GM23338 (cell line): ENCODE data around the gene UBALD1. TPM values are rescaled to one million over a fixed set of nuclear protein-coding genes. Genes with fewer than 3 reads are reported as not detected.

Experiments used
- ATAC-seq: fragments of 200-7000 bp; cut with Tn5 transposase; 3 replicates; pipeline ENCODE4 v1.9.1; 2020
- DNase-seq: peaks from one replicate; pipeline ENCODE4 v3.0.0-alpha.2; 2015; ENCODE audit warnings: low spot score
- H2AFZ ChIP-seq: fragments of 200-600 bp; sonication (generic); 2 replicates; pipeline ENCODE4 v1.8.0; 2016; ENCODE audit warnings: antibody characterized with exemption, mild to moderate bottlenecking, moderate library complexity
- H3F3A ChIP-seq: fragments of 200-600 bp; sonication (generic); replicated peaks from 2 replicates; pipeline ENCODE4 v1.8.0; 2017; ENCODE audit warnings: antibody characterized with exemption, mixed run types, low read depth
- H3K27ac ChIP-seq: fragments of 200-600 bp; sonication (generic); 2 replicates; pipeline ENCODE4 v1.6.1; 2016; ENCODE audit warnings: low read depth
- H3K27me3 ChIP-seq: fragments of 200-600 bp; sonication (generic); 2 replicates; pipeline ENCODE4 v1.8.0; 2016; ENCODE audit warnings: mild to moderate bottlenecking, mixed run types, moderate library complexity; ENCODE audit not compliant: insufficient read depth
- H3K36me3 ChIP-seq: fragments of 200-600 bp; sonication (generic); 2 replicates; pipeline ENCODE4 v1.8.0; 2016; ENCODE audit warnings: mild to moderate bottlenecking; ENCODE audit not compliant: insufficient read depth
- H3K4me1 ChIP-seq: fragments of 200-600 bp; sonication (generic); 2 replicates; pipeline ENCODE4 v1.8.0; 2016; ENCODE audit warnings: mild to moderate bottlenecking, moderate library complexity; ENCODE audit not compliant: insufficient read depth
- H3K4me2 ChIP-seq: fragments of 200-600 bp; sonication (generic); 2 replicates; pipeline ENCODE4 v1.7.1; 2017; ENCODE audit warnings: mixed run types
- H3K4me3 ChIP-seq: fragments of 200-600 bp; sonication (generic); 2 replicates; pipeline ENCODE4 v1.6.1; 2016; ENCODE audit warnings: mixed run types
- H3K79me2 ChIP-seq: fragments of 200-600 bp; sonication (generic); replicated peaks from 2 replicates; pipeline ENCODE4 v1.8.0; 2017; ENCODE audit warnings: mild to moderate bottlenecking; ENCODE audit not compliant: insufficient read depth
- H3K9me2 ChIP-seq: fragments of 200-600 bp; sonication (generic); 2 replicates; pipeline ENCODE4 v1.8.0; 2017; ENCODE audit not compliant: insufficient read depth
- H4K20me1 ChIP-seq: fragments of 200-600 bp; sonication (generic); replicated peaks from 2 replicates; pipeline ENCODE4 v1.8.0; 2017; ENCODE audit warnings: mild to moderate bottlenecking; ENCODE audit not compliant: insufficient read depth
- H3K27ac Mint-ChIP-seq: 2 replicates; pipeline ENCODE4 v1.8.0; 2020; ENCODE audit warnings: inconsistent platforms, mild to moderate bottlenecking, moderate library complexity, mixed read lengths
- H3K27me3 Mint-ChIP-seq: 3 replicates; pipeline ENCODE4 v1.8.0; 2022; ENCODE audit warnings: low read depth, mild to moderate bottlenecking, moderate library complexity, mixed read lengths, inconsistent platforms; ENCODE audit not compliant: insufficient read depth, poor library complexity
- H3K36me3 Mint-ChIP-seq: 3 replicates; pipeline ENCODE4 v1.8.0; 2021; ENCODE audit warnings: low read depth, mild to moderate bottlenecking, inconsistent platforms, moderate library complexity, mixed read lengths
- H3K4me1 Mint-ChIP-seq: 3 replicates; pipeline ENCODE4 v1.8.0; 2020; ENCODE audit warnings: mild to moderate bottlenecking, inconsistent platforms, mixed read lengths
- H3K4me3 Mint-ChIP-seq: 3 replicates; pipeline ENCODE4 v1.8.0; 2021; ENCODE audit warnings: moderate library complexity, mild to moderate bottlenecking, inconsistent platforms, mixed read lengths
- H3K9me3 Mint-ChIP-seq: 3 replicates; pipeline ENCODE4 v1.8.0; 2020; ENCODE audit warnings: moderate library complexity, mild to moderate bottlenecking, inconsistent platforms, mixed read lengths
- CREB1 ChIP-seq: fragments of 250-450 bp; sonication (Bioruptor Pico); IDR thresholded peaks from 2 replicates; pipeline ENCODE4 v1.5.0; 2020; ENCODE audit warnings: low read depth, mild to moderate bottlenecking, moderate library complexity
- EZH2phosphoT487 ChIP-seq: fragments of 200-600 bp; sonication (generic); IDR thresholded peaks from one replicate; pipeline ENCODE4 v1.8.1; 2018; ENCODE audit warnings: antibody characterized with exemption; ENCODE audit not compliant: unreplicated experiment
- JUNB ChIP-seq: IDR thresholded peaks from one replicate; pipeline ENCODE4 v1.6.1; 2016; ENCODE audit warnings: antibody characterized with exemption; ENCODE audit not compliant: unreplicated experiment
- NANOG ChIP-seq: IDR thresholded peaks from 2 replicates; pipeline ENCODE4 v1.6.1; 2016; ENCODE audit warnings: antibody characterized with exemption, borderline replicate concordance
- POLR2AphosphoS5 ChIP-seq: IDR thresholded peaks from 2 replicates; pipeline ENCODE4 v1.6.1; 2016; ENCODE audit warnings: antibody characterized with exemption, low read depth
- ZNF114 ChIP-seq: fragments of 250-450 bp; sonication (Bioruptor Pico); IDR thresholded peaks from 2 replicates; pipeline ENCODE4 v1.5.0; 2020; ENCODE audit warnings: mild to moderate bottlenecking, moderate library complexity
- ZNF331 ChIP-seq: fragments of 250-450 bp; sonication (Bioruptor Pico); IDR thresholded peaks from 2 replicates; pipeline ENCODE4 v1.5.0; 2020; ENCODE audit warnings: low read depth, mild to moderate bottlenecking, moderate library complexity
- polyA plus RNA-seq: library from polyadenylated mRNA; unstranded; fragments of >200 nt; fragmentation: Nextera tagmentation; extraction: Ambion mirVana; gene quantifications from 2 replicates; pipeline ENCODE4 v1.2.1, GENCODE V29; 2016
- total RNA-seq: library from RNA; depleted of rRNA; stranded (reverse); fragments of >200 nt; shearing (Covaris generic); gene quantifications from 2 replicates; pipeline ENCODE4 v1.2.3, GENCODE V29; 2014
- TF ChIP-seq, protein P1 (sequence below), 2 experiments: fragments of 200-600 bp in 1 of 2; sonication (generic) in 1 of 2; conservative IDR thresholded peaks; 2 replicates each; pipeline versions ENCODE4 v1.5.1 to v1.6.1; 2016 to 2017; ENCODE audit warnings: antibody characterized with exemption in 2 of 2, low read depth in 2 of 2, mild to moderate bottlenecking in 2 of 2, moderate library complexity in 1 of 2
- TF ChIP-seq, protein P2 (sequence below): IDR thresholded peaks from 2 replicates; pipeline ENCODE4 v1.6.1; 2016; ENCODE audit warnings: antibody characterized with exemption
- TF ChIP-seq, protein P3 (sequence below): fragments of 250-450 bp; sonication (Bioruptor Pico); IDR thresholded peaks from 2 replicates; pipeline ENCODE4 v1.5.0; 2020; ENCODE audit warnings: mild to moderate bottlenecking, moderate library complexity

Gene UBALD1
- total and polyA plus RNA-seq, 2 experiments from 2014 or later, result 20.7 to 32.8 TPM

DNA sequence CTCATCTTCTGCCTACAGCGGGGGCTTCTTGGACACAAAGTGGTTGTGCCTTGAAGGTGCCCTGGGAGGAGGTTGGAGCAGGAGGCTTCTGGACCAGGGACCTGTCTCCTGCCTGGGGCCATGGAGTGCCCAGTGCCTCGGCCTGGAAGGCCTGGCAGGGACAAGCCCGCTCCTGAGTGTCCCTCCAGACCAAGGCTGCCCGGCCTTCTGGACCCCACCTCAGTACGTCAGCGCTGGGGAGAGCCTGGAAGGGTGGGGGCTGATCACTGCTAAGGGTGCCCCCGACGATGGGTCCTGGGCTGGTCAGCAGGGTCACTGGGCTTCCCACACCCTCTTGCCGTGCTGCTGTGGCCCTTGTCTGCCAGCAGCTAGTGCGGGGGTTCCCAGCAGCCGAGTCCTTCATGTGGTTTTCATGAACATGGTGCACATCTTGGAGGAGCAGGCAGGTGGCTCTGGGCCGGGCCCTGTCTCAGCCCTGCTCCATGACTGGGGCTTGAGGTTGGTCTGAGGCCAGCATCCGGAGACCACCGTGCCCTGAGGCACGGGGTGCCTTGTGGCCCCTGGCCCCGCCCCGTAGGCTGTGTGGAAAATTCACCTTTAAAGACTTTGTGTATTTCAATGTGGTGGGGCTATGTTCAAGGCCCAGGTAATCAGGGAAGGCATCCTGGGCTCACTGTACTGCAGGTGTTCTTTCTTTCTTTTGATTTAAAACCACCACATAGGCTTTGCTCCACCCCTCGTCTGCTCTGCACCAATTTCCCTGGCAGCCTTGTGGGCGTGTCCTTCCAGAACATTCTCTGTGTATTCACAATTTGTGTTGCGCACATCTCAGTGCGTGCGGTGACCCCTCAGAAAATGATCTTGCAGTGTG lies 32.3 kb upstream of the UBALD1 start:
- no peak for ATAC-seq
- Mint-ChIP-seq H3K9me3 (peaks cover 4% of the 10 kb centered on the region; the same call in 2 of the 3 replicates), H3K4me1 (no peaks in the 10 kb centered on the region), H3K36me3 (peaks cover 22% of the 10 kb centered on the region), H3K27me3 (peaks cover 4% of the 10 kb centered on the region), H3K4me3 (no peak overlapping the region), H3K27ac (peak overlapping the region; percentile 59; the same call in 1 of the 2 replicates)
- no peak overlapping the region for H3K4me2 ChIP-seq
- H3K27ac ChIP-seq, result no peak overlapping the region; the same call in 1 of the 2 replicates
- H3K4me3 ChIP-seq, result no peak overlapping the region
- TF ChIP-seq, protein P1, sequence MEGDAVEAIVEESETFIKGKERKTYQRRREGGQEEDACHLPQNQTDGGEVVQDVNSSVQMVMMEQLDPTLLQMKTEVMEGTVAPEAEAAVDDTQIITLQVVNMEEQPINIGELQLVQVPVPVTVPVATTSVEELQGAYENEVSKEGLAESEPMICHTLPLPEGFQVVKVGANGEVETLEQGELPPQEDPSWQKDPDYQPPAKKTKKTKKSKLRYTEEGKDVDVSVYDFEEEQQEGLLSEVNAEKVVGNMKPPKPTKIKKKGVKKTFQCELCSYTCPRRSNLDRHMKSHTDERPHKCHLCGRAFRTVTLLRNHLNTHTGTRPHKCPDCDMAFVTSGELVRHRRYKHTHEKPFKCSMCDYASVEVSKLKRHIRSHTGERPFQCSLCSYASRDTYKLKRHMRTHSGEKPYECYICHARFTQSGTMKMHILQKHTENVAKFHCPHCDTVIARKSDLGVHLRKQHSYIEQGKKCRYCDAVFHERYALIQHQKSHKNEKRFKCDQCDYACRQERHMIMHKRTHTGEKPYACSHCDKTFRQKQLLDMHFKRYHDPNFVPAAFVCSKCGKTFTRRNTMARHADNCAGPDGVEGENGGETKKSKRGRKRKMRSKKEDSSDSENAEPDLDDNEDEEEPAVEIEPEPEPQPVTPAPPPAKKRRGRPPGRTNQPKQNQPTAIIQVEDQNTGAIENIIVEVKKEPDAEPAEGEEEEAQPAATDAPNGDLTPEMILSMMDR (conservative IDR thresholded peaks at IDR 0.05; ENCODE audit: low read depth in 2 of 2), result no peak
- TF ChIP-seq ZNF331 (CRISPR knock-in tag), result no peak
- TF ChIP-seq POLR2AphosphoS5, result no peak
- H3K4me1 ChIP-seq, result no peaks in the 10 kb centered on the region
- no peak for DNase-seq
- H3K79me2 ChIP-seq, result peaks cover 48% of the 10 kb centered on the region
- peaks cover 9% of the 10 kb centered on the region for H4K20me1 ChIP-seq
- H2AFZ ChIP-seq, result no peak overlapping the region
- H3K9me2 ChIP-seq, result no peaks in the 10 kb centered on the region
- H3K36me3 ChIP-seq, result no peaks in the 10 kb centered on the region
- H3F3A ChIP-seq, result no peaks in the 10 kb centered on the region
- no peaks in the 10 kb centered on the region for H3K27me3 ChIP-seq

DNA sequence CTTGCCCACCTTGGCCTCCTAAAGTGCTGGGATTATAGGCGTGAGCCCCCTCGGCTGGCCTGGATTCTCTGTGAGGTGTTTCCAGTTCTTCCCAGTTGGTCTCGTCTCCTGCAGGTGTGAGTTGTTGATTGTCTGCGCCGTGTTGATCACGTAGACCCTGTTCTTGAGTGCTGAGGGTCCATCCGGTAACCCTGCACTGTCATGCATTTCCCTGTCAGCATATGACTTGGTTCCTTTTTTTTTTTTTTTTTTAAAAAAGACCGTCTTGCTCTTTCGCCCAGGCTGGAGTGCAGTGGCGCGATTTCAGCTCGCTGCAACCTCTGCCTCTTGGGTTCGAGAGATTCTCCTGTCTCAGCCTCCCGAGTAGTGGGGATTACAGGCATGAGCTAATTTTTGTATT lies 27.2 kb upstream of the UBALD1 start:
- Histone ChIP-seq H3K9me2 (no peaks in the 10 kb centered on the region), H3K4me1 (no peaks in the 10 kb centered on the region), H3F3A (0 out of 2 replicates have a peak, but pooled peaks cover 2% of the 10 kb centered on the region), H3K27ac (0 out of 2 replicates have a peak overlapping the region, but pooled peaks have one; percentile 23), H4K20me1 (peaks cover 4% of the 10 kb centered on the region), H3K36me3 (no peaks in the 10 kb centered on the region), H3K4me3 (no peak overlapping the region), H2AFZ (no peak overlapping the region), H3K27me3 (no peaks in the 10 kb centered on the region), H3K4me2 (no peak overlapping the region), H3K79me2 (peaks cover 86% of the 10 kb centered on the region)
- no peak for DNase-seq
- H3K9me3 Mint-ChIP-seq, result no peaks in the 10 kb centered on the region
- H3K27me3 Mint-ChIP-seq, result peaks cover 10% of the 10 kb centered on the region
- H3K4me1 Mint-ChIP-seq, result 0 out of 3 replicates have a peak, but pooled peaks cover 2% of the 10 kb centered on the region
- ATAC-seq, result no peak
- 0 out of 2 replicates have a peak overlapping the region, but pooled peaks have one; percentile 65 for H3K27ac Mint-ChIP-seq
- no peaks in the 10 kb centered on the region; the same call in 2 of the 3 replicates for H3K36me3 Mint-ChIP-seq
- no peak overlapping the region for H3K4me3 Mint-ChIP-seq
- TF ChIP-seq CREB1 (CRISPR knock-in tag) (no peak), JUNB (no peak), ZNF331 (CRISPR knock-in tag) (no peak), NANOG (no peak), EZH2phosphoT487 (no peak), ZNF114 (CRISPR knock-in tag) (no peak)
- TF ChIP-seq, protein P2, sequence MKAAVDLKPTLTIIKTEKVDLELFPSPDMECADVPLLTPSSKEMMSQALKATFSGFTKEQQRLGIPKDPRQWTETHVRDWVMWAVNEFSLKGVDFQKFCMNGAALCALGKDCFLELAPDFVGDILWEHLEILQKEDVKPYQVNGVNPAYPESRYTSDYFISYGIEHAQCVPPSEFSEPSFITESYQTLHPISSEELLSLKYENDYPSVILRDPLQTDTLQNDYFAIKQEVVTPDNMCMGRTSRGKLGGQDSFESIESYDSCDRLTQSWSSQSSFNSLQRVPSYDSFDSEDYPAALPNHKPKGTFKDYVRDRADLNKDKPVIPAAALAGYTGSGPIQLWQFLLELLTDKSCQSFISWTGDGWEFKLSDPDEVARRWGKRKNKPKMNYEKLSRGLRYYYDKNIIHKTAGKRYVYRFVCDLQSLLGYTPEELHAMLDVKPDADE, result no peak
- TF ChIP-seq, protein P3, sequence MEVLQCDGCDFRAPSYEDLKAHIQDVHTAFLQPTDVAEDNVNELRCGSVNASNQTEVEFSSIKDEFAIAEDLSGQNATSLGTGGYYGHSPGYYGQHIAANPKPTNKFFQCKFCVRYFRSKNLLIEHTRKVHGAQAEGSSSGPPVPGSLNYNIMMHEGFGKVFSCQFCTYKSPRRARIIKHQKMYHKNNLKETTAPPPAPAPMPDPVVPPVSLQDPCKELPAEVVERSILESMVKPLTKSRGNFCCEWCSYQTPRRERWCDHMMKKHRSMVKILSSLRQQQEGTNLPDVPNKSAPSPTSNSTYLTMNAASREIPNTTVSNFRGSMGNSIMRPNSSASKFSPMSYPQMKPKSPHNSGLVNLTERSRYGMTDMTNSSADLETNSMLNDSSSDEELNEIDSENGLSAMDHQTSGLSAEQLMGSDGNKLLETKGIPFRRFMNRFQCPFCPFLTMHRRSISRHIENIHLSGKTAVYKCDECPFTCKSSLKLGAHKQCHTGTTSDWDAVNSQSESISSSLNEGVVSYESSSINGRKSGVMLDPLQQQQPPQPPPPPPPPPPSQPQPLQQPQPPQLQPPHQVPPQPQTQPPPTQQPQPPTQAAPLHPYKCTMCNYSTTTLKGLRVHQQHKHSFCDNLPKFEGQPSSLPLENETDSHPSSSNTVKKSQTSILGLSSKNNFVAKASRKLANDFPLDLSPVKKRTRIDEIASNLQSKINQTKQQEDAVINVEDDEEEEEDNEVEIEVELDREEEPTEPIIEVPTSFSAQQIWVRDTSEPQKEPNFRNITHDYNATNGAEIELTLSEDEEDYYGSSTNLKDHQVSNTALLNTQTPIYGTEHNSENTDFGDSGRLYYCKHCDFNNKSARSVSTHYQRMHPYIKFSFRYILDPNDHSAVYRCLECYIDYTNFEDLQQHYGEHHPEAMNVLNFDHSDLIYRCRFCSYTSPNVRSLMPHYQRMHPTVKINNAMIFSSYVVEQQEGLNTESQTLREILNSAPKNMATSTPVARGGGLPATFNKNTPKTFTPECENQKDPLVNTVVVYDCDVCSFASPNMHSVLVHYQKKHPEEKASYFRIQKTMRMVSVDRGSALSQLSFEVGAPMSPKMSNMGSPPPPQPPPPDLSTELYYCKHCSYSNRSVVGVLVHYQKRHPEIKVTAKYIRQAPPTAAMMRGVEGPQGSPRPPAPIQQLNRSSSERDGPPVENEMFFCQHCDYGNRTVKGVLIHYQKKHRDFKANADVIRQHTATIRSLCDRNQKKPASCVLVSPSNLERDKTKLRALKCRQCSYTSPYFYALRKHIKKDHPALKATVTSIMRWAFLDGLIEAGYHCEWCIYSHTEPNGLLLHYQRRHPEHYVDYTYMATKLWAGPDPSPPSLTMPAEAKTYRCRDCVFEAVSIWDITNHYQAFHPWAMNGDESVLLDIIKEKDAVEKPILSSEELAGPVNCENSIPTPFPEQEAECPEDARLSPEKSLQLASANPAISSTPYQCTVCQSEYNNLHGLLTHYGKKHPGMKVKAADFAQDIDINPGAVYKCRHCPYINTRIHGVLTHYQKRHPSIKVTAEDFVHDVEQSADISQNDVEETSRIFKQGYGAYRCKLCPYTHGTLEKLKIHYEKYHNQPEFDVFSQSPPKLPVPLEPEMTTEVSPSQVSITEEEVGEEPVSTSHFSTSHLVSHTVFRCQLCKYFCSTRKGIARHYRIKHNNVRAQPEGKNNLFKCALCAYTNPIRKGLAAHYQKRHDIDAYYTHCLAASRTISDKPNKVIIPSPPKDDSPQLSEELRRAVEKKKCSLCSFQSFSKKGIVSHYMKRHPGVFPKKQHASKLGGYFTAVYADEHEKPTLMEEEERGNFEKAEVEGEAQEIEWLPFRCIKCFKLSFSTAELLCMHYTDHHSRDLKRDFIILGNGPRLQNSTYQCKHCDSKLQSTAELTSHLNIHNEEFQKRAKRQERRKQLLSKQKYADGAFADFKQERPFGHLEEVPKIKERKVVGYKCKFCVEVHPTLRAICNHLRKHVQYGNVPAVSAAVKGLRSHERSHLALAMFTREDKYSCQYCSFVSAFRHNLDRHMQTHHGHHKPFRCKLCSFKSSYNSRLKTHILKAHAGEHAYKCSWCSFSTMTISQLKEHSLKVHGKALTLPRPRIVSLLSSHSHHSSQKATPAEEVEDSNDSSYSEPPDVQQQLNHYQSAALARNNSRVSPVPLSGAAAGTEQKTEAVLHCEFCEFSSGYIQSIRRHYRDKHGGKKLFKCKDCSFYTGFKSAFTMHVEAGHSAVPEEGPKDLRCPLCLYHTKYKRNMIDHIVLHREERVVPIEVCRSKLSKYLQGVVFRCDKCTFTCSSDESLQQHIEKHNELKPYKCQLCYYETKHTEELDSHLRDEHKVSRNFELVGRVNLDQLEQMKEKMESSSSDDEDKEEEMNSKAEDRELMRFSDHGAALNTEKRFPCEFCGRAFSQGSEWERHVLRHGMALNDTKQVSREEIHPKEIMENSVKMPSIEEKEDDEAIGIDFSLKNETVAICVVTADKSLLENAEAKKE, result no peak
